ENCODE results near the gene OTOF. TPM values are rescaled to one million over a fixed set of nuclear protein-coding genes. Genes with fewer than 3 reads are reported as not detected.

OTOF gene
- polyA plus RNA-seq, 3 donors, result 0.51 TPM; not detected in 2

GRCh38 chr2:26451700-26452099, 26.2 kb downstream of the OTOF start:
- Histone ChIP-seq H3K9me3 (replicated peaks in 1 of 2; ENCODE audit: control insufficient read depth in 1 of 2, insufficient read depth in 1 of 2, low read length in 2 of 2) (no peaks in the 10 kb centered on the region), H3K9ac (ENCODE audit: insufficient read depth, low read length, poor library complexity, severe bottlenecking) (no peak overlapping the region), H3K4me2 (replicated peaks; ENCODE audit: extremely low read depth, low read length, poor library complexity, severe bottlenecking) (no peak overlapping the region), H2AFZ (ENCODE audit: insufficient read depth, low read depth, low read length, poor library complexity, severe bottlenecking) (no peak overlapping the region), H3K79me2 (ENCODE audit: insufficient read depth, low read length) (no peaks in the 10 kb centered on the region), H3K4me1 (ENCODE audit: control insufficient read depth in 1 of 2, insufficient read depth in 2 of 2, low read length in 2 of 2) (peaks cover 23 to 25% of the 10 kb centered on the region in 2 donors), H3K4me3 (replicated peaks in 1 of 3; ENCODE audit: low read depth in 2 of 3, low read length in 3 of 3) (no peak overlapping the region), H4K20me1 (ENCODE audit: insufficient read depth, low read length) (no peaks in the 10 kb centered on the region), H3K27ac (ENCODE audit: low read depth in 1 of 2, low read length in 2 of 2) (no peak overlapping the region), H3K27me3 (ENCODE audit: control insufficient read depth in 2 of 2, insufficient read depth in 2 of 2, low read length in 2 of 2) (no peaks in the 10 kb centered on the region), H3K36me3 (replicated peaks in 1 of 2; ENCODE audit: control insufficient read depth in 1 of 2, insufficient read depth in 2 of 2, low read length in 2 of 2) (no peaks in the 10 kb centered on the region)
- no peak for TF ChIP-seq CTCF (IDR thresholded peaks at IDR 0.05)
- Mint-ChIP-seq H3K4me1 (peaks cover 37% of the 10 kb centered on the region), H3K4me3 (no peak overlapping the region), H3K9me3 (peaks cover 0 to 4% (median 0%) of the 10 kb centered on the region in 7 donors), H3K27ac (peak overlapping the region in 1 of 7 donors; percentile 46), H3K36me3 (no peaks in the 10 kb centered on the region), H3K27me3 (ENCODE audit: low read depth in 3 of 3) (peaks cover 0 to 3% (median 2%) of the 10 kb centered on the region in 3 donors)
- no CpG with 5 or more reads among the region's 1 CpG for WGBS (ENCODE audit: insufficient coverage)
- intact Hi-C loops (cut with micrococcal nuclease), result no loop called here
- no peak for DNase-seq

DNA sequence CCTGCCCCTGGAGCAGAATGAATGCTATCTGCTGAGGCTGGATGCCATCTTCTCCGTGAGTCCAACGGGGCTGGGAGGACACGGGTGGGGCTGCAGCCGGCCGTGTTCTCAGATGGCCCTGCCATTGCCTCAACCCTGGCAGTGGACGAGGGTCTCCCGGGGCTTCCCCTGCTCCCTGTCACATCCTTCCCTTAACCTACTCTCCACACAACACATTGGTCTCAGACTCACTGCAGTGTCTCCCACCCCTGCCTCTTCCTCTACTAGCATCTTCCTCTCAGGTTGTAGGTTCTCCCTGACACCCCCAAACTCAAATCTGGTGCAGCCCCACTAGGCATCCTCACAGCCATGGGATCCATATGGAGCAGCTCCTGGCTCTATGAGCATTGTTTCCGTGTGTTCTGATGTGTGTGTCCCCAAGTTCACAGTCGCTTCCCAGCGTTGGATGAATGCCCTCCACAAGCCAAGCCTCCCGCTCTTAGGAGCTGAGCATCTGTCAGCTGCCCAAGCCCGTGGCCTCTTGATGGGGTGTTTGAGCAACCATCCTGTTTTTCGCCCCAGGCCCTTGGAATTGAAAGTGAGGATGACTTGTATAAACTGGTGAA, 27.8 kb downstream of the OTOF start:
- no peak for TF ChIP-seq CTCF (IDR thresholded peaks at IDR 0.05)
- Histone ChIP-seq H3K4me3 (replicated peaks in 1 of 3; ENCODE audit: low read depth in 2 of 3, low read length in 3 of 3) (no peak overlapping the region), H3K36me3 (replicated peaks in 1 of 2; ENCODE audit: control insufficient read depth in 1 of 2, insufficient read depth in 2 of 2, low read length in 2 of 2) (no peaks in the 10 kb centered on the region), H3K79me2 (ENCODE audit: insufficient read depth, low read length) (no peaks in the 10 kb centered on the region), H3K4me2 (replicated peaks; ENCODE audit: extremely low read depth, low read length, poor library complexity, severe bottlenecking) (no peak overlapping the region), H2AFZ (ENCODE audit: insufficient read depth, low read depth, low read length, poor library complexity, severe bottlenecking) (no peak overlapping the region), H3K9me3 (replicated peaks in 1 of 2; ENCODE audit: control insufficient read depth in 1 of 2, insufficient read depth in 1 of 2, low read length in 2 of 2) (no peaks in the 10 kb centered on the region), H4K20me1 (ENCODE audit: insufficient read depth, low read length) (no peaks in the 10 kb centered on the region), H3K4me1 (ENCODE audit: control insufficient read depth in 1 of 2, insufficient read depth in 2 of 2, low read length in 2 of 2) (peaks cover 7 to 9% of the 10 kb centered on the region in 2 donors), H3K27me3 (ENCODE audit: control insufficient read depth in 2 of 2, insufficient read depth in 2 of 2, low read length in 2 of 2) (no peaks in the 10 kb centered on the region), H3K27ac (ENCODE audit: low read depth in 1 of 2, low read length in 2 of 2) (no peak overlapping the region), H3K9ac (ENCODE audit: insufficient read depth, low read length, poor library complexity, severe bottlenecking) (no peak overlapping the region)
- H3K36me3 Mint-ChIP-seq, result no peaks in the 10 kb centered on the region
- no peak for DNase-seq
- H3K4me3 Mint-ChIP-seq, result no peak overlapping the region
- WGBS (ENCODE audit: insufficient coverage), result 85% methylated on average over 12 of the region's 13 CpGs
- intact Hi-C loops (cut with micrococcal nuclease), result no loop called here
- H3K27me3 Mint-ChIP-seq (ENCODE audit: low read depth in 3 of 3), result peaks cover 0 to 3% (median 2%) of the 10 kb centered on the region in 3 donors
- peak overlapping the region in 1 of 7 donors; percentile 60 for H3K27ac Mint-ChIP-seq
- peaks cover 22% of the 10 kb centered on the region for H3K4me1 Mint-ChIP-seq
- peaks cover 0 to 4% (median 0%) of the 10 kb centered on the region in 7 donors for H3K9me3 Mint-ChIP-seq

Measured in CD14-positive monocyte (primary cell).